SK-N-MC (cell line): Measurements from ENCODE around the gene FAM241A.

ENCODE experiments used
- DNase-seq: peaks from one replicate; pipeline ENCODE4 v3.0.0-alpha.2; 2011; ENCODE audit warnings: low read depth, low spot score
- H3K27ac ChIP-seq: fragments of 200-600 bp; sonication (generic); 2 replicates; pipeline ENCODE4 v1.5.1; 2016; ENCODE audit warnings: mixed run types
- H3K36me3 ChIP-seq: fragments of 200-600 bp; sonication (generic); 2 replicates; pipeline ENCODE4 v1.6.1; 2017; ENCODE audit warnings: antibody characterized with exemption, low read length, mixed read lengths; ENCODE audit not compliant: insufficient read depth
- H3K4me3 ChIP-seq: fragments of 200-600 bp; sonication (generic); 2 replicates; pipeline ENCODE4 v1.5.1; 2016
- H3K9ac ChIP-seq: fragments of 200-600 bp; sonication (generic); 2 replicates; pipeline ENCODE4 v1.8.0; 2017; ENCODE audit warnings: mixed run types, mixed read lengths; ENCODE audit not compliant: insufficient read length
- H3K9me3 ChIP-seq: fragments of 200-600 bp; sonication (generic); 2 replicates; pipeline ENCODE4 v1.6.1; 2017; ENCODE audit warnings: low read depth, mild to moderate bottlenecking, antibody characterized with exemption, low read length, moderate library complexity, mixed read lengths
- EZH2 ChIP-seq: fragments of 200-600 bp; sonication (generic); IDR thresholded peaks from one replicate; pipeline ENCODE4 v1.6.1; 2017; ENCODE audit warnings: antibody characterized with exemption
- FOXP2 ChIP-seq: optimal IDR thresholded peaks from 2 replicates; pipeline ENCODE3; 2011; ENCODE audit warnings: mild to moderate bottlenecking, moderate library complexity; ENCODE audit not compliant: insufficient read depth; ENCODE audit errors: extremely low read length, control extremely low read depth
- POLR2AphosphoS5 ChIP-seq: IDR thresholded peaks from 2 replicates; pipeline ENCODE4 v1.6.1; 2012; ENCODE audit warnings: mild to moderate bottlenecking, low read depth, low read length, borderline replicate concordance

Gene FAM241A

DNA sequence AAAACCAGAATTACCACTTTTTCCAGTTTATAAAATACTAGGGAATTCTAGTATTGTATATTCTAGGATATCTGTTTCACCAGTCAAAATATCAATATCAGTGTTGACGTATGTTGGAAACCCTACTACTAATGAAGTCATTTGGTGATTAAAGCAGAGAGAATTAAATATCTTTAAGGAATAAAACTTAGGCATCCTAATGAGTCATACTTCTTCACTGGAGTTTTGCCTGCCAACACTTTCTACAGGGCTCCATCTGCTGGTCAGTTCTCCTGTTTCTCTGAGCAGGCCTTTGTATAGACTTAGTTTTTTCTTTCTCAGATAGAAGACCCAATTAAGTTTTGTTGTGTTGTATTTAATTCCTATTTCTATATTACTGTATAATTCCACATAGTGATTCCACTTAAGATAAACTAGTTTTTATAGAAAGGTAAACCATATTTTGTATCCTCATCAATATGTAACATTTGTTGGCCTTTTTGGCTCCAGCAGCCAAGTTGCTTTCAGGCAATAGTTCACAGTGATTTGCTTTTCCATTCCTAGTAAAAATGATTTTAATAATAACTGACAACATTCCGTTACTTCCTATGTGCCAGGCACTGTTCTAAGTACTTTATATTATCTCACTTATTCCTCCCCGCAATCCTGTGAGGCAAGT is 89.8 kb downstream of the FAM241A start:
- TF ChIP-seq FOXP2 = no peak
- TF ChIP-seq EZH2 = no peak
- TF ChIP-seq POLR2AphosphoS5 = no peak
- Histone ChIP-seq H3K9ac (no peak overlapping the region), H3K4me3 (no peak overlapping the region), H3K27ac (no peak overlapping the region), H3K9me3 (no peaks in the 10 kb centered on the region), H3K36me3 (no peaks in the 10 kb centered on the region)
- peak; percentile 48 for DNase-seq

DNA sequence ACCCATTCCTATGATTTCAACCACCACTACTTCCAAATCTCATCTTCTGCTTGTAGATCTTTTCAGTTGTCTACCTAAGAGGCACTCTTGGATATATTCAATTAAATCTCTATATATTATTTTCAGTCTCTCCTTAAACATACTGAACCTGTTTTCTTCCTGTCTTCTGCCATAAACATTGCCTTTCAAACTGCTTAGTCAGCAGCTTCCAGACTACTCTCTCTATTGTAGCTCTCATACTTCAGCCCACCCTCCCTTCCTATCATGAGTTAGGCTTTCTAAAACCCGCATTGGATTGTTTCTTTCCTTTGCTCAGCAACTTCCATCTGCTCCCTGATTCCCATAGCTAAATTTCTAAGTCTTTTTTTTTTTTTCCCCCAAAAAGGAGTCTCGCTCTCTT is 90.8 kb downstream of the FAM241A start:
- DNase-seq = no peak
- no peak overlapping the region for H3K9ac ChIP-seq
- no peaks in the 10 kb centered on the region for H3K36me3 ChIP-seq
- H3K27ac ChIP-seq = no peak overlapping the region
- no peak overlapping the region for H3K4me3 ChIP-seq
- no peaks in the 10 kb centered on the region for H3K9me3 ChIP-seq
- TF ChIP-seq POLR2AphosphoS5 (no peak), EZH2 (no peak), FOXP2 (no peak)

DNA sequence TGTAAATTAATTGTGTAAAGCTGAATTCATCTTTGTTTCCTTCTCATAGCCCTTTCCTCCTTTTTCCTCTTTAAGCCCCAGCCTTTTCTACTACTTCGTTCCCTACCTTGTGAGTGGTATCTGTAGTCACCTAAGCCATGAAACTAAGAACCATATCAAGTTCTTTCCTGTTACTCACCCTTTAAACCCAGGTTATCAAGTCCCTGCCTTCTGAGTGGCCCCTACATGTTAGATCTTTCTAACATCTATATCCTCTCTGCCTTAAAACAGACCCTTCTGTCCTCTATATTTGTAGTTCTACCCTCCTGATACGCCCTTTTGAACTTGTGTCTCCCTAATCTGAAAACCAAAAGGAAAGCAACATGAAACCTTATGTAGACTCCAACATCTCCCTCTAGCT is 93.6 kb downstream of the FAM241A start:
- H3K4me3 ChIP-seq = no peak overlapping the region
- DNase-seq = no peak
- no peak overlapping the region for H3K27ac ChIP-seq
- H3K9me3 ChIP-seq = no peaks in the 10 kb centered on the region
- no peak for TF ChIP-seq POLR2AphosphoS5
- TF ChIP-seq FOXP2 = no peak
- TF ChIP-seq EZH2 = no peak
- no peaks in the 10 kb centered on the region for H3K36me3 ChIP-seq
- no peak overlapping the region for H3K9ac ChIP-seq
